WTC11 (cell line): ENCODE measurements around the gene ZDHHC11B. TPM values are rescaled to one million over a fixed set of nuclear protein-coding genes. Genes with fewer than 3 reads are reported as not detected.

ENCODE experiments used
- ATAC-seq: fragments of 200-7000 bp; cut with Tn5 transposase; 2 replicates; pipeline ENCODE4 v1.10.0; 2021; ENCODE audit warnings: mild to moderate bottlenecking, moderate library complexity
- CTCF ChIA-PET: fragments of 300-600 bp; sonication (Branson Sonifier 250); formaldehyde crosslinking; loops from one replicate; lab custom pipeline; 2021; ENCODE audit warnings: antibody characterized with exemption; lab: Charles Lee
- POLR2A ChIA-PET: fragments of 350-600 bp; sonication (Branson Sonifier 250); formaldehyde crosslinking; loops from one replicate; lab custom pipeline; 2021; ENCODE audit warnings: antibody characterized with exemption; lab: Charles Lee
- DNase-seq: peaks from one replicate; pipeline ENCODE4 v3.0.0; 2021; ENCODE audit warnings: low spot score
- H3K27ac Mint-ChIP-seq: 2 replicates; pipeline ENCODE4 v1.8.0; 2021; ENCODE audit warnings: mixed read lengths
- H3K27me3 Mint-ChIP-seq: 2 replicates; pipeline ENCODE4 v1.8.0; 2021; ENCODE audit warnings: low read depth, mild to moderate bottlenecking, moderate library complexity, mixed read lengths
- H3K36me3 Mint-ChIP-seq: 2 replicates; pipeline ENCODE4 v1.8.0; 2021; ENCODE audit warnings: mixed read lengths
- H3K4me1 Mint-ChIP-seq: 2 replicates; pipeline ENCODE4 v1.8.0; 2022; ENCODE audit warnings: mixed read lengths
- H3K4me3 Mint-ChIP-seq: 2 replicates; pipeline ENCODE4 v1.8.0; 2021; ENCODE audit warnings: mild to moderate bottlenecking, moderate library complexity, mixed read lengths
- H3K9me3 Mint-ChIP-seq: 2 replicates; pipeline ENCODE4 v1.8.0; 2021; ENCODE audit warnings: mixed read lengths
- E2F4 ChIP-seq: sonication (generic); formaldehyde crosslinking; IDR thresholded peaks from 2 replicates; pipeline ENCODE4 v1.8.1; 2022; ENCODE audit warnings: low read depth, mild to moderate bottlenecking, moderate library complexity, missing genetic modification reagents, borderline replicate concordance
- E2F5 ChIP-seq: sonication (generic); formaldehyde crosslinking; IDR thresholded peaks from 2 replicates; pipeline ENCODE4 v1.8.1; 2022; ENCODE audit warnings: mild to moderate bottlenecking, moderate library complexity, missing genetic modification reagents
- EMX1 ChIP-seq: fragments of 250-450 bp; sonication (Bioruptor Pico); IDR thresholded peaks from 2 replicates; pipeline ENCODE4 v1.8.0; 2021; ENCODE audit warnings: mild to moderate bottlenecking
- ERG ChIP-seq: fragments of 250-450 bp; sonication (Bioruptor Pico); IDR thresholded peaks from 2 replicates; pipeline ENCODE4 v1.8.0; 2021; ENCODE audit warnings: mild to moderate bottlenecking
- NFATC4 ChIP-seq: fragments of 250-450 bp; sonication (Bioruptor Pico); IDR thresholded peaks from 2 replicates; pipeline ENCODE4 v1.9.0; 2021; ENCODE audit warnings: mild to moderate bottlenecking
- RELA ChIP-seq: sonication (generic); formaldehyde crosslinking; IDR thresholded peaks from 2 replicates; pipeline ENCODE4 v1.8.1; 2022; ENCODE audit warnings: missing genetic modification reagents, mild to moderate bottlenecking, borderline replicate concordance
- SMAD4 ChIP-seq: sonication (generic); formaldehyde crosslinking; IDR thresholded peaks from 2 replicates; pipeline ENCODE4 v1.8.0; 2022; ENCODE audit warnings: mild to moderate bottlenecking, missing genetic modification reagents
- SP1 ChIP-seq: sonication (generic); formaldehyde crosslinking; conservative IDR thresholded peaks from 2 replicates; pipeline ENCODE4 v1.8.1; 2022; ENCODE audit warnings: missing genetic modification reagents
- TCF7 ChIP-seq: sonication (generic); formaldehyde crosslinking; IDR thresholded peaks from 2 replicates; pipeline ENCODE4 v1.8.0; 2022; ENCODE audit warnings: mild to moderate bottlenecking, low read depth, missing genetic modification reagents, moderate library complexity
- ZNF281 ChIP-seq: sonication (generic); formaldehyde crosslinking; IDR thresholded peaks from 2 replicates; pipeline ENCODE4 v1.8.0; 2023; ENCODE audit warnings: mild to moderate bottlenecking, missing genetic modification reagents
- total RNA-seq: library from RNA; stranded (reverse); gene quantifications from 3 replicates; pipeline ENCODE4 v1.2.3, GENCODE V29; 2021
- TF ChIP-seq, protein P1 (sequence below): sonication (generic); formaldehyde crosslinking; IDR thresholded peaks from 2 replicates; pipeline ENCODE4 v1.8.1; 2022; ENCODE audit warnings: low read depth, missing genetic modification reagents, borderline replicate concordance
- TF ChIP-seq, protein P2 (sequence below): sonication (generic); formaldehyde crosslinking; IDR thresholded peaks from 2 replicates; pipeline ENCODE4 v1.8.0; 2022; ENCODE audit warnings: mild to moderate bottlenecking, missing genetic modification reagents
- TF ChIP-seq, protein P3 (sequence below): fragments of 250-450 bp; sonication (Bioruptor Pico); IDR thresholded peaks from 2 replicates; pipeline ENCODE4 v1.9.0; 2021; ENCODE audit warnings: mild to moderate bottlenecking, borderline replicate concordance
- TF ChIP-seq, protein P4 (sequence below): fragments of 250-450 bp; sonication (Bioruptor Pico); IDR thresholded peaks from 2 replicates; pipeline ENCODE4 v2.1.2; 2022; ENCODE audit warnings: mild to moderate bottlenecking, moderate library complexity

The ZDHHC11B gene
- total RNA-seq, 1 experiment from 2014 or later, result 2.3 TPM

- ATAC-seq (peak; percentile 27), DNase-seq (peak; percentile 50)
- no peak for TF ChIP-seq ZNF281
- 0 out of 2 replicates have a peak, but pooled peaks have one; percentile 33 for TF ChIP-seq RELA (CRISPR knock-in tag)
- no peak for TF ChIP-seq TCF7 (CRISPR knock-in tag)
- TF ChIP-seq, protein P1, sequence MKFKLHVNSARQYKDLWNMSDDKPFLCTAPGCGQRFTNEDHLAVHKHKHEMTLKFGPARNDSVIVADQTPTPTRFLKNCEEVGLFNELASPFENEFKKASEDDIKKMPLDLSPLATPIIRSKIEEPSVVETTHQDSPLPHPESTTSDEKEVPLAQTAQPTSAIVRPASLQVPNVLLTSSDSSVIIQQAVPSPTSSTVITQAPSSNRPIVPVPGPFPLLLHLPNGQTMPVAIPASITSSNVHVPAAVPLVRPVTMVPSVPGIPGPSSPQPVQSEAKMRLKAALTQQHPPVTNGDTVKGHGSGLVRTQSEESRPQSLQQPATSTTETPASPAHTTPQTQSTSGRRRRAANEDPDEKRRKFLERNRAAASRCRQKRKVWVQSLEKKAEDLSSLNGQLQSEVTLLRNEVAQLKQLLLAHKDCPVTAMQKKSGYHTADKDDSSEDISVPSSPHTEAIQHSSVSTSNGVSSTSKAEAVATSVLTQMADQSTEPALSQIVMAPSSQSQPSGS (CRISPR knock-in tag), result 0 out of 2 replicates have a peak, but pooled peaks have one; percentile 37
- TF ChIP-seq, protein P2, sequence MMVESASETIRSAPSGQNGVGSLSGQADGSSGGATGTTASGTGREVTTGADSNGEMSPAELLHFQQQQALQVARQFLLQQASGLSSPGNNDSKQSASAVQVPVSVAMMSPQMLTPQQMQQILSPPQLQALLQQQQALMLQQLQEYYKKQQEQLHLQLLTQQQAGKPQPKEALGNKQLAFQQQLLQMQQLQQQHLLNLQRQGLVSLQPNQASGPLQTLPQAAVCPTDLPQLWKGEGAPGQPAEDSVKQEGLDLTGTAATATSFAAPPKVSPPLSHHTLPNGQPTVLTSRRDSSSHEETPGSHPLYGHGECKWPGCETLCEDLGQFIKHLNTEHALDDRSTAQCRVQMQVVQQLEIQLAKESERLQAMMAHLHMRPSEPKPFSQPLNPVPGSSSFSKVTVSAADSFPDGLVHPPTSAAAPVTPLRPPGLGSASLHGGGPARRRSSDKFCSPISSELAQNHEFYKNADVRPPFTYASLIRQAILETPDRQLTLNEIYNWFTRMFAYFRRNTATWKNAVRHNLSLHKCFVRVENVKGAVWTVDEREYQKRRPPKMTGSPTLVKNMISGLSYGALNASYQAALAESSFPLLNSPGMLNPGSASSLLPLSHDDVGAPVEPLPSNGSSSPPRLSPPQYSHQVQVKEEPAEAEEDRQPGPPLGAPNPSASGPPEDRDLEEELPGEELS (CRISPR knock-in tag), result no peak
- no peak for TF ChIP-seq E2F5
- Mint-ChIP-seq H3K36me3 (no peaks in the 10 kb centered on the region), H3K4me1 (no peaks in the 10 kb centered on the region), H3K9me3 (peaks cover 1% of the 10 kb centered on the region), H3K27ac (no peak overlapping the region), H3K27me3 (no peaks in the 10 kb centered on the region; the same call in 1 of the 2 replicates), H3K4me3 (no peak overlapping the region)
- ChIA-PET POLR2A (interaction anchor here (0.8 kb wide), 1 partner anchor 85 kb away, joined by 7 read pairs; no protein-coding TSS in a partner anchor), CTCF (interaction anchor here (0.8 to 1.8 kb wide), 9 partner anchors 9 to 312 kb away, joined by 3 to 8 read pairs (median 3); no protein-coding TSS in a partner anchor)
Observed at GRCh38 chr5:757931-758697, 26.4 kb downstream of the ZDHHC11B start.

GRCh38 chr5:757346-757930 is 27.1 kb downstream of the ZDHHC11B start:
- Mint-ChIP-seq H3K27ac (peak overlapping the region; percentile 91), H3K9me3 (no peaks in the 10 kb centered on the region), H3K36me3 (no peaks in the 10 kb centered on the region), H3K4me1 (no peaks in the 10 kb centered on the region), H3K27me3 (no peaks in the 10 kb centered on the region; the same call in 1 of the 2 replicates), H3K4me3 (no peak overlapping the region)
- DNase-seq (no peak), ATAC-seq (peak; percentile 7)
- POLR2A ChIA-PET, result interaction anchor here (0.8 kb wide), 1 partner anchor 84 kb away, joined by 7 read pairs; no protein-coding TSS in a partner anchor
- CTCF ChIA-PET, result interaction anchor here (0.8 to 1.8 kb wide), 7 partner anchors 10 to 311 kb away, joined by 3 to 8 read pairs (median 3); no protein-coding TSS in a partner anchor
- TF ChIP-seq EMX1 (CRISPR knock-in tag) (no peak), NFATC4 (CRISPR knock-in tag) (no peak), ERG (no peak), SP1 (CRISPR knock-in tag) (no peak), E2F4 (CRISPR knock-in tag) (no peak), SMAD4 (CRISPR knock-in tag) (no peak)
- TF ChIP-seq, protein P3, sequence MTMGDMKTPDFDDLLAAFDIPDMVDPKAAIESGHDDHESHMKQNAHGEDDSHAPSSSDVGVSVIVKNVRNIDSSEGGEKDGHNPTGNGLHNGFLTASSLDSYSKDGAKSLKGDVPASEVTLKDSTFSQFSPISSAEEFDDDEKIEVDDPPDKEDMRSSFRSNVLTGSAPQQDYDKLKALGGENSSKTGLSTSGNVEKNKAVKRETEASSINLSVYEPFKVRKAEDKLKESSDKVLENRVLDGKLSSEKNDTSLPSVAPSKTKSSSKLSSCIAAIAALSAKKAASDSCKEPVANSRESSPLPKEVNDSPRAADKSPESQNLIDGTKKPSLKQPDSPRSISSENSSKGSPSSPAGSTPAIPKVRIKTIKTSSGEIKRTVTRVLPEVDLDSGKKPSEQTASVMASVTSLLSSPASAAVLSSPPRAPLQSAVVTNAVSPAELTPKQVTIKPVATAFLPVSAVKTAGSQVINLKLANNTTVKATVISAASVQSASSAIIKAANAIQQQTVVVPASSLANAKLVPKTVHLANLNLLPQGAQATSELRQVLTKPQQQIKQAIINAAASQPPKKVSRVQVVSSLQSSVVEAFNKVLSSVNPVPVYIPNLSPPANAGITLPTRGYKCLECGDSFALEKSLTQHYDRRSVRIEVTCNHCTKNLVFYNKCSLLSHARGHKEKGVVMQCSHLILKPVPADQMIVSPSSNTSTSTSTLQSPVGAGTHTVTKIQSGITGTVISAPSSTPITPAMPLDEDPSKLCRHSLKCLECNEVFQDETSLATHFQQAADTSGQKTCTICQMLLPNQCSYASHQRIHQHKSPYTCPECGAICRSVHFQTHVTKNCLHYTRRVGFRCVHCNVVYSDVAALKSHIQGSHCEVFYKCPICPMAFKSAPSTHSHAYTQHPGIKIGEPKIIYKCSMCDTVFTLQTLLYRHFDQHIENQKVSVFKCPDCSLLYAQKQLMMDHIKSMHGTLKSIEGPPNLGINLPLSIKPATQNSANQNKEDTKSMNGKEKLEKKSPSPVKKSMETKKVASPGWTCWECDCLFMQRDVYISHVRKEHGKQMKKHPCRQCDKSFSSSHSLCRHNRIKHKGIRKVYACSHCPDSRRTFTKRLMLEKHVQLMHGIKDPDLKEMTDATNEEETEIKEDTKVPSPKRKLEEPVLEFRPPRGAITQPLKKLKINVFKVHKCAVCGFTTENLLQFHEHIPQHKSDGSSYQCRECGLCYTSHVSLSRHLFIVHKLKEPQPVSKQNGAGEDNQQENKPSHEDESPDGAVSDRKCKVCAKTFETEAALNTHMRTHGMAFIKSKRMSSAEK (CRISPR knock-in tag), result no peak
- TF ChIP-seq, protein P4, sequence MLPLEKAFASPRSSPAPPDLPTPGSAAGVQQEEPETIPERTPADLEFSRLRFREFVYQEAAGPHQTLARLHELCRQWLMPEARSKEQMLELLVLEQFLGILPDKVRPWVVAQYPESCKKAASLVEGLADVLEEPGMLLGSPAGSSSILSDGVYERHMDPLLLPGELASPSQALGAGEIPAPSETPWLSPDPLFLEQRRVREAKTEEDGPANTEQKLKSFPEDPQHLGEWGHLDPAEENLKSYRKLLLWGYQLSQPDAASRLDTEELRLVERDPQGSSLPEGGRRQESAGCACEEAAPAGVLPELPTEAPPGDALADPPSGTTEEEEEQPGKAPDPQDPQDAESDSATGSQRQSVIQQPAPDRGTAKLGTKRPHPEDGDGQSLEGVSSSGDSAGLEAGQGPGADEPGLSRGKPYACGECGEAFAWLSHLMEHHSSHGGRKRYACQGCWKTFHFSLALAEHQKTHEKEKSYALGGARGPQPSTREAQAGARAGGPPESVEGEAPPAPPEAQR (CRISPR knock-in tag), result no peak
